ENCODE measurements around the gene GAL3ST2. TPM values are rescaled to one million over a fixed set of nuclear protein-coding genes. Genes with fewer than 3 reads are reported as not detected.

GAL3ST2 gene
- polyA plus RNA-seq, 1 of the 3 experiments (the other 2 are of a cell fraction): 0.15 TPM

- WGBS (ENCODE audit: low lambda C conversion rate): 79% methylated on average over 4 of the region's 4 CpGs
- H3K4me1 ChIP-seq (ENCODE audit: control insufficient read depth in 1 of 2, insufficient read depth in 2 of 2, low read depth in 1 of 2, low read length in 1 of 2): peaks cover 0 to 4% of the 10 kb centered on the region in 2 experiments; a peak in 1 of 4 replicates
- H3K9me3 ChIP-seq: no peaks in the 10 kb centered on the region
- ChIA-PET POLR2A (no interaction called here), CTCF (interaction anchor here (0.7 to 1.8 kb wide), 5 partner anchors 9 to 24 kb away, joined by 3 to 5 read pairs (median 4); no protein-coding TSS in a partner anchor)
- H3K9ac ChIP-seq: no peak overlapping the region
- no peak for TF ChIP-seq ELF1 (IDR thresholded peaks at IDR 0.05)
- TF ChIP-seq RFX5 (IDR thresholded peaks at IDR 0.05; ENCODE audit: low read length): no peak
- TF ChIP-seq NRF1 (IDR thresholded peaks at IDR 0.05; ENCODE audit: low read depth, low read length): no peak
- TF ChIP-seq FOXJ3 (CRISPR knock-in tag; IDR thresholded peaks at IDR 0.05): no peak
- no peak for TF ChIP-seq TAF1 (IDR thresholded peaks at IDR 0.05; ENCODE audit: borderline replicate concordance, low read depth, low read length)
- no peaks in the 10 kb centered on the region for H3K27me3 ChIP-seq (ENCODE audit: insufficient read depth)
- no peak overlapping the region for H3K4me3 ChIP-seq (ENCODE audit: low read depth in 2 of 2, low read length in 1 of 2)
- H2AFZ ChIP-seq (ENCODE audit: low read depth): no peak overlapping the region
- no peak for DNase-seq
- H4K20me1 ChIP-seq (ENCODE audit: insufficient read depth): no peaks in the 10 kb centered on the region
- H3F3A ChIP-seq (replicated peaks; ENCODE audit: insufficient read depth): no peaks in the 10 kb centered on the region
- no peaks in the 10 kb centered on the region for H3K79me2 ChIP-seq (ENCODE audit: insufficient read depth)
- no peaks in the 10 kb centered on the region for H3K9me2 ChIP-seq
- H3K4me2 ChIP-seq: no peak overlapping the region
- no peak overlapping the region for H3K27ac ChIP-seq (ENCODE audit: low read depth in 2 of 2, low read length in 1 of 2)
- H3K36me3 ChIP-seq (replicated peaks in 1 of 2; ENCODE audit: control insufficient read depth in 1 of 2, insufficient read depth in 2 of 2, low read length in 1 of 2): no peaks in the 10 kb centered on the region
These were observed 59.0 kb downstream of the GAL3ST2 start for GRCh38 chr2:241835611-241836010.

DNA sequence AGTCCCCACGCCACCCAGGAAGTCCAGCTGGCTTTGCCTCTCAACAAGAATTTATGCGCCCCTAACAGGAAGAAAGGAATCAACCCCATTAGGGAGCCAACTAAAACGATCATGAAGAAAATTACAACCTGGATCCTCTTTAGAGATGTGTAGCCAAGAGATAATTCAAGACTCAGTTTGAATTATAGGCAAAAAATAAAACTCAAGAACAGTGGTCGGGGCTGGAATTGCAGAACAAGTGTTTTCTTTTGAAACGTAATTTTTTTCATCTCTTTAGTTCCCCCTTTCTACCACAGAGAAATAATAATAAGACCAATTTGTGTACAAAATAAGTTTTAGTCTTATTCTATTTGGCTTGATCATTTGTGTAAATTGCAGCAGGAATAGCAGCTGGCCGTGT, 59.7 kb downstream of the GAL3ST2 start:
- CTCF ChIA-PET: interaction anchor here (0.7 to 1.8 kb wide), 5 partner anchors 10 to 78 kb away, joined by 3 to 5 read pairs (median 4); no protein-coding TSS in a partner anchor
- Histone ChIP-seq H3K36me3 (replicated peaks in 1 of 2; ENCODE audit: control insufficient read depth in 1 of 2, insufficient read depth in 2 of 2, low read length in 1 of 2) (no peaks in the 10 kb centered on the region), H3F3A (replicated peaks; ENCODE audit: insufficient read depth) (no peaks in the 10 kb centered on the region), H3K27ac (ENCODE audit: low read depth in 2 of 2, low read length in 1 of 2) (no peak overlapping the region), H3K4me2 (no peak overlapping the region), H4K20me1 (ENCODE audit: insufficient read depth) (no peaks in the 10 kb centered on the region), H3K79me2 (ENCODE audit: insufficient read depth) (no peaks in the 10 kb centered on the region), H3K9me3 (no peaks in the 10 kb centered on the region), H3K9me2 (no peaks in the 10 kb centered on the region), H2AFZ (ENCODE audit: low read depth) (no peak overlapping the region), H3K27me3 (ENCODE audit: insufficient read depth) (no peaks in the 10 kb centered on the region), H3K4me3 (ENCODE audit: low read depth in 2 of 2, low read length in 1 of 2) (no peak overlapping the region), H3K4me1 (ENCODE audit: control insufficient read depth in 1 of 2, insufficient read depth in 2 of 2, low read depth in 1 of 2, low read length in 1 of 2) (peaks cover 0 to 4% of the 10 kb centered on the region in 2 experiments; a peak in 1 of 4 replicates), H3K9ac (no peak overlapping the region)
- 62% methylated on average over 6 of the region's 6 CpGs for WGBS (ENCODE audit: low lambda C conversion rate)
- TF ChIP-seq MXI1 (IDR thresholded peaks at IDR 0.05; ENCODE audit: low read depth, low read length): no peak
- TF ChIP-seq EP300 (IDR thresholded peaks at IDR 0.05; ENCODE audit: borderline replicate concordance in 1 of 2, low read depth in 1 of 2, low read length in 1 of 2): no peak
- TF ChIP-seq TCF12 (IDR thresholded peaks at IDR 0.05): no peak
- no peak for TF ChIP-seq NFIC (IDR thresholded peaks at IDR 0.05; ENCODE audit: borderline replicate concordance)
- TF ChIP-seq RAD21 (IDR thresholded peaks at IDR 0.05; ENCODE audit: low read length): no peak
- no peak for TF ChIP-seq CHD2 (IDR thresholded peaks at IDR 0.05; ENCODE audit: low read length, partially characterized antibody)
- no peak for TF ChIP-seq EZH2phosphoT487 (IDR thresholded peaks at IDR 0.05; ENCODE audit: borderline replicate concordance, low read depth)
- no peak for TF ChIP-seq FOSL2 (IDR thresholded peaks at IDR 0.05; ENCODE audit: borderline replicate concordance, low read depth)
- TF ChIP-seq POLR2AphosphoS5 (IDR thresholded peaks at IDR 0.05; ENCODE audit: low read depth, low read length): no peak
- TF ChIP-seq SIN3A (IDR thresholded peaks at IDR 0.05; ENCODE audit: borderline replicate concordance, low read depth, low read length): no peak
- POLR2A ChIA-PET: interaction anchor here (0.9 kb wide), 1 partner anchor 33 kb away, joined by 3 read pairs; no protein-coding TSS in a partner anchor
- DNase-seq: no peak
